Fibroblast of lung (primary cell): ENCODE data around the gene CLIC5.

ENCODE experiments used
- CTCF ChIP-seq, 2 donors: IDR thresholded peaks in 1 of 2; conservative IDR thresholded peaks in 1 of 2; 1 replicate in 1 of 2; 2 replicates in 1 of 2; pipeline ENCODE4 v1.5.1; 2011 to 2012; ENCODE audit warnings: low read length in 2 of 2, control low read depth in 1 of 2, inconsistent platforms in 1 of 2, low read depth in 1 of 2, mild to moderate bottlenecking in 1 of 2
- EZH2 ChIP-seq: IDR thresholded peaks from 2 replicates; pipeline ENCODE4 v1.5.1; 2012; ENCODE audit warnings: low read length, control low read depth, mild to moderate bottlenecking; ENCODE audit errors: missing control alignments

- TF ChIP-seq EZH2 (no peak), CTCF (conservative IDR thresholded peaks at IDR 0.05 in 1 of 2, IDR thresholded peaks at IDR 0.05 in 1 of 2; ENCODE audit: low read depth in 1 of 2, low read length in 2 of 2) (no peak)
These were observed 31.3 kb downstream of the CLIC5 start for GRCh38 chr6:45984347-45984746.
